Thoracic aorta endothelial cell (primary cell): ENCODE results near the gene BACE1. TPM values are rescaled to one million over a fixed set of nuclear protein-coding genes. Genes with fewer than 3 reads are reported as not detected.

Source experiments
- small RNA-seq: library from RNA; depleted of rRNA; stranded (forward); fragments of <200 nt; gene quantifications from one replicate; pipeline ENCODE3, GENCODE V24; 2012
- total RNA-seq: library from RNA; depleted of rRNA; stranded (reverse); fragments of >200 nt; gene quantifications from 2 replicates; pipeline ENCODE4 v1.2.3, GENCODE V29; 2012

The BACE1 gene
- 14.2 and 17.5 TPM in 2 replicates for total RNA-seq

DNA sequence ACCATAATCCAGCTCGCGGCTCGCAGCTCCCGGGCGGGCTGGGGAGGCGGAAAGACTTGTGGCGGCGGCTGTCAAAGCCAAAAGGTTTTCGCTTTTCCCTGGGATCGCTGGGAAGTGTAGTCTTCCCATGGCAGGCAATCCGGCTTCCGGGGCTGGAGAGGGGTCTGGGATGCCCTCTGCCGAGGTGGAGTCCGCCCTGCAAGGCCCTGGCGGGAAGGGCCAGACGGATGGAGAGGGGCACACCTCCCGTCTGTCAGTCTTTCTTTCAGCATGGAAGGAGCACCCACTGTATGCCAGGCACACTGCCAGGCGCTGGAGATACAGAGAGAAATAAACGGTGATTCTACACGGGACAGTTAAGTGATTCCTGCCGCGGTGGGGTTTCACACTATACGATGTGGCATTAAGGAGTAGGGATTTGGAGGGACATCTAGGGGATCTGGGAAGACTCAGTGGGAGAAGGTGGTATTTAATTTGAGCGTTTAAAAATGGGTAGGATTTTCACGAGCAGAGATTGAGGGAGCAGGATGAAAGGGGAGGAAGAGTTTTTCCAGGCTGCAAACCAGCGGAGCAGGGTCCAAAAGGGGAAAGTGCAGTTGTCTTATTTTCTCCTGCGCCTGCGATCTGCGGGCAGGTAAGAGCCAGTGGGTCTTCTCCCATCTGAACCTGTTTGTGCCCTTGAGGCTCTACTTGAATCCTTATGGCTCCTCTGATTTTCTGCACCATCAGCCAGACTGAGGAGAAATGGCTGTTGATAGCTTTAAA is at the start of gene BACE1:
Gene BACE1 (minus strand): TSS at position 60 of the 765 bp plus-strand sequence. CDS start 461 bp downstream, outside the sequence.

DNA sequence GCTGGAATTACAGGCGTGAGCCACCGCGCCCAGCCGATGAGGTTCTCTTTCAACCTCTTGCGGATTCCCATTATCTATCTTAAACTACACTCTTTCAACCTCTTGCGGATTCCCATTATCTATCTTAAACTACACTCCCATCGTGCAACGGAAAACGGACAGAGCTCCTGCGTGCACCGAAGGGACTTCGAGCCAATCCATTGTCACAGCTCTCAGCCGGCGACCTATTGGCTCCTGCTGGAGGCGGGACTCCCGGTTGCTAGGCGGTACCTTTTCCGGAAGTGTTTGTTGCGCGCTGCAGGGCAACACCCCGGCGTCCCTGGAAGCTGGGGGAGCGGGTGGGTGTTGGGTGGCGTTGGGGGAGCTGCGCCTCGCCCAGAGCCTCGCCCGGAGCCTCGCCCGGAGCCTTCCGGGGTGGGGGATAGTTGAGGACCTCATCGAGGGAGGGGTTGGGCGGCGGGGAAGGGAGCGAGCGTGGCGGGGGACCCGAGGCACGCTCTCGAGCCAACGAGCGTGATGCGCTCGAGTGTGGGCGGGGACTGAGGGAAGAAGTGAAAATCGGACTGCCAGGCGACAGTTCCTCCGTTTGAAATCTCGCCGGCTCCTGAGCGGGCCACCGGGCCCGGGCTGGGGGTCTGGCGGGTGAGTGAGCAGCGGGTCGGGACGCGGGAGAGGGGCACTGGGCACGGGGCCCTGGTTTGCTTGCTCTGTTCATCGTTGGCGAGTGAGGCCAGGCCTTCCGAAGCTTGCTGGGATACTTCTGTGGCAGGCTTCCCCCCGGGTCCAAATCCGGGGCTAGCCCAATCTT is 11.7 kb upstream of the BACE1 start, which contains the start of gene CEP164:
Gene CEP164 (plus strand): TSS at position 288 of the 808 bp plus-strand sequence. CDS start 10,733 bp downstream, outside the sequence.

DNA sequence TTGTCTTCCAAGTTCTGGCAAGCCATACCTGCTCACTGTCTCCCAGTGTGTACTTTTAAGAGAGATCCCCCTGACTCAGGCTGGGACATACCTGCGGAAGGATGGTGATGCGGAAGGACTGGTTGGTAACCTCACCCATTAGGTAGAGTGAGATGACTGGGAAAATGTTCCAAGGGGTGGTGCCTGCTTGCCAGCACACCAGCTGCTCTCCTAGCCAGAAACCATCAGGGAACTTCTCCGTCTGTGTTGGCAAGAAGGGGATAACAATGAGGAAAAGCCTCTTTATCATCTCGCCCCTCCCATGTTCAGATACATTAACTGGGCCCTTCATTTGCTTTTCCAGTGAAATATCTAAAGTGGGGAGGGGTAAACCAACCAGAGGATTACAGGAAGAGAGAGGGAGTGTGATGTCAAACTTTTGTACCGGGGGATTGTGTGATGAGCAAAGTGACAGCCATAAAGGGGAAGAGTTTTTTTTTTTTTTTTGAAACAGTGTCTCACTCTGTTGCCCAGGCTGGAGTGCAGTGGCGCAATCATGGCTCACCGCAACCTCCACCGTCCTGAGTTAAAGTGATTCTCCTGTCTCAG is 25.2 kb downstream of the BACE1 start, which contains the start of gene BACE1-AS:
Gene BACE1-AS (plus strand): TSS at position 538 of the 588 bp plus-strand sequence.

Small RNA genes within 50 kb of the gene (small RNA-seq; reads per million reads assigned to genes)
- gene RF00564, result not detected

Other genes with a start within 250 kb of the BACE1 start
- gene SIK3, start 217.8 kb downstream of the BACE1 start, total RNA-seq, result 21.0 and 23.1 TPM in 2 replicates
- 228 and 242 TPM in 2 replicates for gene PAFAH1B2, start 172.0 kb downstream of the BACE1 start, total RNA-seq
- gene SIDT2, start 137.5 kb downstream of the BACE1 start, total RNA-seq, result 11.0 and 12.8 TPM in 2 replicates
- gene TAGLN, start 116.9 kb downstream of the BACE1 start, total RNA-seq, result 2.8 and 11.7 TPM in 2 replicates
- gene PCSK7, start 84.2 kb downstream of the BACE1 start, total RNA-seq, result 40.2 and 41.1 TPM in 2 replicates
- gene RNF214, start 83.6 kb downstream of the BACE1 start, total RNA-seq, result 16.0 and 17.2 TPM in 2 replicates
- 5.1 and 5.2 TPM in 2 replicates for gene BACE1-AS, start 24.9 kb downstream of the BACE1 start, total RNA-seq
- 33.5 and 41.9 TPM in 2 replicates for gene CEP164, start 11.6 kb upstream of the BACE1 start, total RNA-seq